Measurements from ENCODE around the gene CTIF.

Gene CTIF

GRCh38 chr18:48732767-48733424, 194.1 kb downstream of the CTIF start:
- no peak for DNase-seq (ENCODE audit: low spot score)

- no peak for DNase-seq (ENCODE audit: low spot score)
These were observed 194.9 kb downstream of the CTIF start for GRCh38 chr18:48733643-48734253.

DNA sequence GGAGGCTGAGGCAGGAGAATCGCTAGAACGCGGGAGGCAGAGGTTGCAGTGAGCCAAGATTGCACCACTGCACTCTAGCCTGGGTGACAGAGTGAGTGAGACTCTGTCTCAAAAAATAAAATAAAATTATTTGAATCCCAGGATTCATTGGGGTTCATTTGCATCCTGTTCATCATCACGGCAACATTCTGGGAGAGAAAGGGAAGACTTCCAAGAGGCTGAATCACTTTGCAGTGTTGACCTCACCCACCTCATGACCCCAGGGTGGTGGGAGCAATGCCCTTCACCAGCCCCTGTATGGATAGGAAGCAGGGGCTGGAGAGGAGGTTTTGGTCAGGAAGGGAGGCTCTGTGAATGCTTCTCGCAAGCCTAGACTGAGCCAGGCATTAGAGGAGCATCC, 195.6 kb downstream of the CTIF start:
- DNase-seq (ENCODE audit: low spot score), result no peak

- DNase-seq (ENCODE audit: low spot score), result no peak
These were observed 196.3 kb downstream of the CTIF start for GRCh38 chr18:48735080-48735676.

- no peak for DNase-seq (ENCODE audit: low spot score)
These were observed 196.9 kb downstream of the CTIF start for GRCh38 chr18:48735681-48736255.

- DNase-seq (ENCODE audit: low spot score), result no peak
These were observed 197.8 kb downstream of the CTIF start for GRCh38 chr18:48736321-48737260.

- DNase-seq (ENCODE audit: low spot score), result no peak
These were observed 200.6 kb downstream of the CTIF start for GRCh38 chr18:48739266-48740067.

GRCh38 chr18:48740068-48740440, 201.2 kb downstream of the CTIF start:
- DNase-seq (ENCODE audit: low spot score), result no peak

- DNase-seq (ENCODE audit: low spot score), result no peak
These were observed 202.1 kb downstream of the CTIF start for GRCh38 chr18:48740851-48741485.

DNA sequence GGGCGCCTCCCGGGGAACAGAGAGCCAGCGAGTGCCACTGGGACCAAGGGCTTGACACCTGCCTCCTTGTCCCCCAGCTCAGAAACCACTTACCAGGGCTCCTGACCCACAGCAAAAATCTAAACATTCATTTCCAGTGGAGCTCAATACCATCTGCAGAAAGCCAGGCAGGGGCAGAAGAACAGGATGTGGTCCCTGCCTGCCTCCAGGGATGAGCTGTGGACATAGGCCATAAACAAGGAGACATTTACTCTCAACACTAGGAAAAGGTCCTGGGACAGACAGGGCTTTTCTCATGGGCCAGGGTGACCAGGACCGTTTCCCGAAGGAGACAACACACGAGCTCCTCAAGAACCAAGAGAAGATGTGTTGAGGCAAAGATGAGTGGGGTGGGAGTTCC, 203.0 kb downstream of the CTIF start:
- no peak for DNase-seq (ENCODE audit: low spot score)

DNA sequence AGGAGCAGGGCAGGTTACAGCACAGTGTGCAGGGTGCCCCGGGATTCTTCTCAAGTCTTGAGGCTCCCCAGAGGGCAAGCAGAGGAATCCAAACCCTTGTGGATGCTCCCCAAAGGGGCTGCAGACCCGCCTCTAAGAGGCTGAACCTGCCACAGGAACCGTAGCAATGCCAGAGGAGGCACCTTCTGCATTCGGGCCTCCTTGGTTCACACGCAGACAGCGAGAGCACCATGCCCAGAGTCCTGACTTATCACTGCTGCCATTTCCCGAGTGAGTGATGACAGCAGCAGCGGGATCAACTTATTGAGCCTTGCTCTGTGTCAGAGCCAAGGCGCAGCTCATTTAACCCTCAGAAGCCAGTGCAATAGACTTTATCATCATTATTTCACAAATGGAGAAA, 203.5 kb downstream of the CTIF start:
- no peak for DNase-seq (ENCODE audit: low spot score)

DNA sequence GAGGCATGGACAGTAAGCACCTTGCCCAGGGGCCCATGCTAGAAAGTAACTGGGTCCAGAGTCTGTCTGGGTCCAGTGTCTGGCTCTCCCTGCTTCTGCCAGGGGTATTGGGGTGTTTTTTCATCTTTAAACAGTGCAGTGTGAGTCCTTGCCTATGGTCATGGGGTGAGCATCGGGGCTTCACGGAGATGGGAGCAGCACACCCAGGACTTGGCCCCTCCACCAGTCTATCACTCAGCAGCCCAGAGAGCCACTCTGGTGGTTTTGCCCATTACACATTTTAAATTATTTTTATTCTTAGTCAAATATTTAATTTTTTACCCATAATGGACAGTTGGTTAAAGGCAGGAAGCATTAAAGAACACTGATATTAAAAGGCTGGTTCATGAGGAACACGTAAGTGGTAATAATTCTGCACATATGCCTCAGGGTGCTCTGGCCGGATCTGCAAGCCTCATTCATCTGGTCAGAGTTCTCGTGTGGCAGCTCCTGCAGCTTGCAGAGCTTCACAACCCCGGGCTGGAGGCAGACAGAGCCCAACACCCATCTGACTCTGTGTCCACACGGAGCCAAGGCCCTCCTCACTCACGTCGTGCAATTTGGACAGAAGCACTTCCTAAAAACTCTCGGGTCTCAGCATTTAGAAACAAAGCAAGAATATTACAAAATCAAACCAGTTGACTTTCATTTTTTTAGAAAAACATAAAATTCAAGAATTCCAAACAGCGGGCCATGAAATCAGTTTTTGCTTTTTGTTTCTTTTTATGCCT, 204.1 kb downstream of the CTIF start:
- DNase-seq (ENCODE audit: low spot score), result peak; percentile 88

DNA sequence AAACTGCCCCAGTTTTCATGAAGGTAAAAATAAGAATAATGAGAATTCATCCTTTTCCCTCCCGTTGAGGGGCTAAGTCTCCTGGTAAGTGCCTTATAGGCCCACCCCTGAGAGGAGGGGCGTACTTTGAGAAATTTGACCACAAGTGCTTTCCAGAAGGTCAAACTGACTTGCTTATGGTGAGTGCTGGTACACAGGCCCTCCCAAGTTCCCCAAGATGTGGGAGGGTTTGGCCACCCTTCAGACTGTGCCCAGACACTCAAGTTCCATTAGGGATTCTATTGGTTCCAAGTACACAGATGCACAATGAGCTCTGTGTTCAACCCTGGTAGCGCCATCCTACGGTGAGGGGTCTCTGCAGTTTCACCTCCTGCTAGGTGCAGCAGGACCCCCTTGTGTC, 205.1 kb downstream of the CTIF start:
- DNase-seq (ENCODE audit: low spot score), result no peak

DNA sequence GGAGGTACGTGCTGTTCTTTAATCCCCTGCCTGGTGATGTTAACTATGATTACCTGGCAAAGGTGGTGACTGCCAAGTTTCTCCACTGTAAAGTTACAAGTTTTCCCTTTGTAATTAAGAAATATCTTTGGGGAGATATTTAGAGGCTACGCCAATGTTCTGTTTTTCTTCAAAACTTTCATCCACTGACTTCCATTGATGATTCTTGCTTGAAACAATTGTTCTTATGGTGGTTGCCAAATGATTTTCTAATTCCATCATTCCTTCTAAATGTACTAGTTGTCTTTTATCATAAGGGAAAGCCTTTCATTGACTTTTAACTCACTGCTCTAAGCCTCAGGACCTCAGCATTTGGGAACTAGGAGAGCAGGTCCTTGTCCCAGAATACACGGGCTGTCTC, 206.5 kb downstream of the CTIF start:
- no peak for DNase-seq (ENCODE audit: low spot score)

DNA sequence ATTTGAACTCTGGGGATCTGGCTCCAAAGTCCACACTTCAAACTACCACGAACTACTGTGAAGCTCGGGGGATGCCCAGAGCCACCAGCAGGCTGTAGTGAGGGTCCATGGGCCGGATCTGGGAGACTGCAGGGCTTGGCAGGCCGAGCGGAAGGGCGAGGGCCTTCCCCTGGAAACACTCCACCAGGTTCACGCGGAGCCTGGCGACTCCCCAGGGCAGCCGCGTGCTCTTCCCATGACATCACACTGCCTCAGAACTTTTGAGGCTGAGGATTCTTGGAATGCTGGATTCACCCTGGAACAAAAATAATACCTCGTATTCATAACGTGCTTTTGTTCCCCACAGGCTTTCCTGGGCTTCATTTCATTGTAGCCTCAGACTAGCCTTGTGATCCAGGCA, 210.9 kb downstream of the CTIF start:
- DNase-seq (ENCODE audit: low spot score), result peak; percentile 84

DNA sequence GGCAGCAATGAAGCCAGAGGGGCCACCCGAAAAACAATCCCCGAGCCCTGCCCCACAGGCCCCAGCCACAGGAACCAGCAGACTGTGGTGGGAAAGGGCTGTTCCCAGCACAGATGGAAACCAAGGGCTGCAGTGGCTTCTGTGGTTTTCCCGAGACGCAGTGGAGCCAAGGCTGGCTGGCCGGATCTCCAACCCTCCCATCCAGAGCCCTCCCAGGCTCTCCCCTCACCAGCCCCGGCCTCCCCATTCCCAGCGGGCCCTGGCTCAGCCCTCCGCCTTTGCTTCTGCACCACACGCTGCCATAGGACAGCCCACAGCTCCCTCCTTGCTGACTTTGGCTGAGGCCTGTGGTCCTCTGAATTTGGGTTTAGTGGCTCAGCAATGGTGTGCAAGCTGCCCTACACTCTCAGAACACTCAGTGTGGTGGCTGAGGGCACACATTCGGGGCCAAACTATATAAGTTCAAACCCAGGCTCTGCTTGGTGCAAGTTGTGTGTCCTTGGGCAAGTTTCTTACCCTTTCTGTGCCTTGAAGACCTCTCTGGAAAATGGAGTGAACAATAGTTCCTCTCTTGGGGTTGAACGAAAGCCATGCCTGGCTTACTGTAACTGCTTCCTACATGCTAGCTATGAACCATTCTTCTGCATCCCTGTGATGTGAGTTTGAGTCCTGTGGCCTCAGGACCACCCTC, 211.8 kb downstream of the CTIF start:
- DNase-seq (ENCODE audit: low spot score), result peak; percentile 71

DNA sequence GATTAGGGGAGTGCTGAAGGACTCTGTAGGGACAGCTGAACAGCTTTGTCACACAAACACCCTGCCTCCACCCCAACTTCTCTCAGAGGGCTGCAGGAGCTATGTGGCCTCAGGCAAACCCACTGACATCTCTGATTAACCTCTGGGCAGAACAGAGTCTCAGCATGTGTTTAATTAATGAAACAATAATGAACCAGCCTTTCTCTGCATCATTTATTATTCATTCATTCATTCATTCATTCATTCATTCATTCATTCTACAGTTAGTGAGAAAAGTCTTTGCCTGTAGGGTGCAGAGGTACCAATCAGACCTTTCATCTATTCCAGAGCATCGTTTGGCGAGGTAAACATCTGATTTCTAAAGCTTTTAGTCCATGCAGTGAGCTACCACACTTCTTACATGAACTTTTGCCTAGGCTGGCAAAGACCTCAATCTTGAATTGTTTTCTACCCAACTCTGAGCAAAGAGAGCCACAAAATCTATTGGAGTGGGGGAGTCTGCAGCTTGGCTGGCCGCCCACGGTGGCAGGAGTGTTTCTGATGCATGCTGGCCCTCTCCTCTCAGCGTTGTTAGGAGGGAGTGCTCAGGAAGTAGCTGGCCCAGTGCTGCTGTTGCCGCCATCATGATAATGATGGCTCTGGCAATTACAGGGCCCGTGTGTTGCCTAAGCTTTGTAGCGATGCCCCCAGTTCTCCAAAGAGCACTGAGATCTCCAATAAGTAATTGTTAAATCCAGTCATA, 213.1 kb downstream of the CTIF start:
- DNase-seq (ENCODE audit: low spot score), result no peak

GRCh38 chr18:48752478-48752877, 213.6 kb downstream of the CTIF start:
- no peak for DNase-seq (ENCODE audit: low spot score)

DNA sequence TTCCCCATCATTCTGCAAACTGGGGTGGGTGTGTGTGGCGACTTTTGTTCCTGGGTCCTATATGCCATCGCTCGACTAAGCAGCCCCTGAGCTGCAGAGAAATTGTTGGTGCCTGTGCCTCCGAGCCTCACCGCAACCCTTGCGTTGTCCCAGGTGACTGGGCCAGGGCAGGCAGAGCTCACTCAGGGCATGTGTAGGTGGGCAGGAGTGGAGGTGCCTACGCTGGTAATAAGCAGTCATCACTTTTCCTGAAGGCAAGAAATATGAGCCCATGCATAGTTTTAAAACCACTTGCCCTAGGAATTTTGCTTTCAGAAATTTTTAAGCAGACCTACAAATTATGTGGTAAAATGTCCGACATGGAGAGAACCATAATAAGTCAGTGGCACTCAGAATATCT, 214.1 kb downstream of the CTIF start:
- DNase-seq (ENCODE audit: low spot score), result no peak

All from AG08395 (cell line).